Activated CD8-positive, alpha-beta memory T cell treated with anti-CD3 and anti-CD28 coated beads for 48 hours (primary cell): Measurements from ENCODE around the gene PVALEF.

Experiments used
- DNase-seq, 3 experiments: peaks; one replicate each; pipeline ENCODE4 v3.0.0-alpha.2; 2020; ENCODE audit warnings: low read depth in 2 of 3, low spot score in 2 of 3

The PVALEF gene

DNA sequence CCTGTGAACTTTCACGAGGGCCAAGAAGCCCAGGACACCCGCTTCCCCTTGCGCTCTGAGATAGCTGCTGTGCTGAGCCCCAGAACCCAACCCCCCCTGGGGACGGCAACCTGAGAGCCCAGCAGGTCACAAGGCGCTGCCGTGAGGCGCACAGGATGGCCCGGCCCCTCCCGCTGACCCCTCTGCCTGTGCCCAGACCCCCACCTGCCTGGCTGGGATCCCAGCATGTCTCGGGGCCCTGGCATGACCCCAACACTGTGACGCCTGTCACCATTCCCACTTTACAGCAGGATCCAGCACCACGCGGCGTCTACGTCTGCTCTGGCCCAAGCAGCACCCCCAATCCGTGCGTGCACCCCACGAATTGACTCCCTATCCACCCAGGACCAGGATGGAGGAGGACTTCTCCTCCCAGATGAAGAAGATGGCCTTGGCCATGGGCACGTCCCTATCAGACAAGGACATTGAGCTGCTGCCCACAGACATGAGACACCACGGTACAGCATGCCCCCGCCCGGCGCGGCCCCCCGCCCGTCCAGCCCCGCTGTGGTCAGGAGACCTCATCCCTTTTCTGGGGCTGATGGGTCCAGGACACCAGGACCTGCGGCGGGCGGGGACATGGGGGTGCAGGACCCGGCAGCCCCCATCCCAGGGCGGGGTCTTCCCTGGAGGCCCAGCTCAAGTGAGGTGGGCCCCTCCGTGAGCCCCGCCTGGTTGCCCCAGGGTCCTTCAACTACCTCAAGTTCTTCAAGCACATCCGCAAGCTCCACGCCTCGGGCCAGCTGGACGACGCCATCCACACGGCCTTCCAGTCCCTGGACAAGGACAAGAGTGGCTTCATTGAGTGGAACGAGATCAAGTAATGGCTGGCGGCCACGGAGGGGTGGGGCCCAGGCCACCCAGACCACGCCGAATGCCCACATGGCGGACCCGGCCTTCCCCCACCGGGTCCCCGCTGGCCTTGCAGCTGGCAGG lies 15.8 kb downstream of the PVALEF start:
- no peak for DNase-seq

DNA sequence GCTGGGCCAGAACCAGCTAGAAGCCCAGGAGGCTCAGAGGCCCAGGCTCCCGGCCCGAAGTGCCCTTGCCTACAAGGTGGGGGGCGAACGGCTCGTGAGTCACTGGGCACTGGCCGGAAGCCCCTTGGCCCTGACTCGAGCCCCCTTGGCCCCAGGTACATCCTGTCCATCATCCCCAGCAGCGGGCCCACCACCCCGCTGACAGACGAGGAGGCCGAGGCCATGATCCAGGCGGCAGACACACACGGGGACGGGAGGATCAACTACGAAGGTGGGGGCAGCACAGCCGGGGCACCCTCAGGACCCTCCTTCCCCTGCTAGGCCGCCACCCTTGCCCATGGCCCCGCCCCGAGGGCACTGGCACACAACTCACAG lies 16.5 kb downstream of the PVALEF start:
- no peak for DNase-seq

DNA sequence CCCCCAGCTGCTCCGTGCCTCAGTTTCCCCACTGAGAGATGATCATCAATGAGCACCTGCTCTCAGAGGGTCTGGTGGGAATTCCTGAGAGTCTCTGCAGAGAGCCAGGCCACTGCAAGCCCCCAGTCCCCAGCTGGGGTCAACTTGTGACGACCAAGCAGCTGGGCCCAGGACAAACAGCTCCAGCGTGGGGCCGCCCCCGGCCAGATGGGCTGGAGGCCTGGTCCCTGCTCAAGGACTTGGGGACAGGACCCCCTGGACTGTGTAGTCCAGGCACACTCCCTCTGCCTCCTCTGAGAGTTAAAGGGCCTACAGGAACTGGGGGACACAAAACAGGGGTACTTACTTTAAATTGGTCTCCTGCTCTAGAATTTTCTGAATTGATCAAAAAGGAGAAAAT lies 17.3 kb downstream of the PVALEF start:
- DNase-seq = no peak

DNA sequence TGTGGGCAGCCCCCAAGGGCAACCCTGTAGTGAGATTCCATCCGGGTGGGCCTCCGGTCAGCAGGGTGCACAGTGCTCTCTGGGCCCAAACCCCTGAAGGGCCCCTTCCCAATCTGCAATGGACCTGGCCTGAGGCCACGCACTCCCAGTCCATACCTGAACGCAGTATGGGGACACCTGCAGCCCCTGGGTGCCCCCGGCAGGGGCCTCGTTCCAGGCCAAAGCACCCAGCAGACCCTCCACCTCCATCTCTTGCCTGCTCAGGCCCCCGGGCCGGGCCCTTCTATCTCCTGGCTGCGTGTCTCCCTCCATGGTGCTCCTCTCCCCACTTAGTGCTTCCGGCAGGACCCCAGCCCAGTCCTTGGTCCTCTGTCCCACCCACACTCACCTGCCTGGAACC lies 18.0 kb downstream of the PVALEF start:
- no peak for DNase-seq

DNA sequence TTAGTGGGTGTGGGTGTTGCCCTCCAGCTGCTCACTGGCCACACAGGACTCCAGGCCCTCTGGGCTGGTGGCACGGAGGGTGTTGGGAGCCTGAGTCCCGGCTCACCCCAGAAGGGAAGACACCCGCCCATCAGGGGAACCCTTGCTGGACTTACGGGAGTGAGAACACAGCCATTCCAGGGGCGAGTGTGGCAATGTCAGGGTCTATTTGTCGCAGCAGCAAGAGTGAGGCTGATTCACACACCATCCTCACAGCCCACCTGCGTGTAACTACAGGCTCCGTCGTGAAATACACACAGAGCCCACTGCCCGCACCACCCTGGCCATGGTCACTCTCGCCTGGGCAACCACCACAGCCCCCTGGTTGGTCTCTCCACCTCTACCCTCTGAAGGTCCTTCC lies 18.5 kb downstream of the PVALEF start:
- DNase-seq = no peak

DNA sequence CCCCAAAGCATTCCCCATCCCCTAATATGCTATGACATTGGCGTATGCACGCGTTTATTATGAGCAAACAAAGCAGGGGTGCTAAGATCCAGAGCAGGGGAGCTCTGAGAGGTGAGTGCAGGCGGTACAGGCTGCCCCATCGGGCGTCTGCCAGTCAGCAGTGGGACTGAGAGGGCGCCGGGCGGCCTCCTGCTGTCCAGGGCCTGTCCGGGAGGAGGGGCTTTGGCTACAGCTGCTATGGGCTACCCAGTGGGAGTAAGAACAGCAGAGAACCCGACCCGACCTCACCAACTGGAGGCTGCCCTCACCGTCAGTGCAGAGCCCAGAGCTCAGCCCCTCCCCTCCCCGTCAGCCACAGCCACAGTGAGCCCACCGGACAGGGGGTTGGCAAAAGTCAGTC lies 19.2 kb downstream of the PVALEF start:
- DNase-seq = no peak

DNA sequence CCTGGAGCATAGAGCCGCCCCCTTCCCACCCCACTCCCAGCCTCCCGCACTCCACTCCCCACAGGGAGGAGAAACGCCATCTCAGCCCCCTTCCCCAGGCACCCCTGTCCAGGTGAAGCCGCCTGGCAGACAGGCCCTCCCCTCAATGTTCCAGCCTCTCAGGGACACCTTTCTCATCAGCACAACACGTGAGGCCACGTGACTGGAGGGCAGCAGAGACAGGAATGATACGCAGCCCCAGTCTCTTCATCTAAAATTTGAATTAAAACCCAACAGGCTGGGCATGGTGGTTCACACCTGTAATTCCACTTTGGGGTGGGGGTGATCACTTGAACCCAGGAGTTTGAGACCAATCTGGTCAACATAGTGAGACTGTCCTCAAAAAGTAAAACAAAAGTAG lies 20.9 kb downstream of the PVALEF start:
- DNase-seq = no peak

DNA sequence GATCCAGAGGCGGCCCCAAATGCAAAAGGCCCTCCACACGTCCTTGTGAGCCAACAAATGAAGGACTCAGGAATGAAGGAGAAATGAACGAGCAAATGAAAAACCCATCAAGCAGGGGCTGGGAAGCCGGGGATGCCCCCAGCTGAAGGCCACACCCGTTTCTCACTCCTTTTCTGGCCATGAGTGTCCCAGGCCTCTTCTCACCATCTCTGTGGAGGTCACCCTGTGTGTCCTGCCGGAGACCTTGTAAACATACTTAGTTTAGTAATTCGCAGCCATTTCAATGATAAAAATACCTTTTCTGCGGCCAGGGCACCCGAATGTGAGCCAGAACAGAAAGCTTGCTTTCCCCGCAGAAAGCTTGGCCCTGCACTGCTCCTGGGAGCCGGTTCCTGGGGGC lies 21.8 kb downstream of the PVALEF start:
- no peak for DNase-seq

DNA sequence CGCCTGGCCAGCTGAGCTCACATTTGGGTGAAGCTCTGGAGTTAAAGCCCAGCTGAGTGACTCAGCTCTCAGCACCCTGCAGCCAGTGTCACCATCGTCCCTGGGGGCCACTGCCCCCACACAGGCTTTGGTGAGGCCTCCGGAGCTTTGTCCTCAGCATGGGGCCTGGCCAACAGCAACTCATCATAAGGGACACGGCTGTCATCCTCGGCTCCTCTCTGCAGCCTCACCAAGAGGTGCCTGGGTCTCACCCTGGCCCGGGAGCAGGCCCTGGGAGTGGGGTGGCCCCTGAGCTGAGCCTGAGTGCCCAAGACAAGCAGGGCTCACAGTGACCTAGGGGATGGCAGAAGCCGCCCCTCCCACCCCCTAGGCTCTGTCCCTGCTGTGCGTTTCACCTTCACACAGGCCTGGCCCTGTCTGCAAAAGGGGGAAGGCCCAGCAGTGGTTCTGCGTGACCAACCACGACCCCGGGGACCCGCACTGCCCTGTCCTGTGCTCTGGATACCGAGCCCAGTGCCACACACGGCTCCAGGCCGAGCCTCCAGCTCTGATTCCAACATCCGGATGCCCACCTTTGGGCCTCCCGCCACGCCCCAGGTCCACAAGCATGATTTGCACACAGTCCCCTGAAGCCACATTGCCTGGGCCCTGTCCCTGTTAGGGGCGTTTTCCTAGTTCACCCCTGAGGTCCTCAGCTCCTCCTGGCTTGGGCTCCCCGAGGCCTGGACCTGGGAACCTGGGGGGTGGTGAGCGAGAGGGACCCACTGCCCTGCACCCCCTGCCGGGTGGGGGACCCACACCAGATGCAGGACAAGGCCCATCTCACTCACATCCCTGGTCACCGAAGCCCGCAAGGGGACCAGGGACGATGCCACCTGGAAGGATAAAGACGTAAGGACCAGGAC lies 22.5 kb downstream of the PVALEF start:
- DNase-seq = no peak

DNA sequence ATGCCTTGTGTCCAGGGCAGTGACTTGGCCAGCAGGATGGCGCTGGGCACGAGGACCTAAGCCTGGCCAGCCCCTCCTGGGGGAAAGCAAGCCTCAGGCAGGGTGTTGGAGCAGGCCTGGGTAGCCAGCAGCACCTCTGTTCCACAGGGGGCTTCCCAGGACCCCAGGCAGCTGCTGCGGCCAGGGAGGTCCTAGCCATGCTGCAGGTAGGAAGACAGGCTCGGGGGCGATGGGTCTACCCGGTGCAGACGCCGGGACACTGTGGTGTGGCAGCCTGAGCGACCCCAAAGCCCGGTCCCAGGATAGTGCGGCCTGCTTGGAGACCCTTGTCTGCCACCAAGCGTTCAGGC lies 23.2 kb downstream of the PVALEF start:
- no peak for DNase-seq

DNA sequence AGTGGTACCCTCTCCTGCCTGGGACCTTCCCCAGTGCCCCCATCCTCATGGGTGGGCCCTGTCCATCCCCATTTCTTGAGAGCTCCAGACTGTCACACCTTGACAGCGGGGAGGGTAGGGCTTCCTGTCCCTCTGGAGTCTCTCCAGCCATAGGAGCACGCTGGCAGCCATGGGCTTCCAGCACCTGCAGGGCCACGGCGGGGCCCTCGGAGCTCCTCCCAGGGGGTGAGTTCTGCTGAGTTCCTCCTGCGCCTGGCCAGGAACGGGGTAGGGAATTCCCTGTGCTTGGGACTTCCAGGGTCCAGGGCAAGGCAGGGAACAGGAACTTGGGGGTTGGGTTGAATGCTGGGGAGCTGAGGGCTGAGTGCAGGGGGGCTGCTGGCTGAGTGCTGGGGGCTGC lies 23.7 kb downstream of the PVALEF start:
- DNase-seq = no peak

DNA sequence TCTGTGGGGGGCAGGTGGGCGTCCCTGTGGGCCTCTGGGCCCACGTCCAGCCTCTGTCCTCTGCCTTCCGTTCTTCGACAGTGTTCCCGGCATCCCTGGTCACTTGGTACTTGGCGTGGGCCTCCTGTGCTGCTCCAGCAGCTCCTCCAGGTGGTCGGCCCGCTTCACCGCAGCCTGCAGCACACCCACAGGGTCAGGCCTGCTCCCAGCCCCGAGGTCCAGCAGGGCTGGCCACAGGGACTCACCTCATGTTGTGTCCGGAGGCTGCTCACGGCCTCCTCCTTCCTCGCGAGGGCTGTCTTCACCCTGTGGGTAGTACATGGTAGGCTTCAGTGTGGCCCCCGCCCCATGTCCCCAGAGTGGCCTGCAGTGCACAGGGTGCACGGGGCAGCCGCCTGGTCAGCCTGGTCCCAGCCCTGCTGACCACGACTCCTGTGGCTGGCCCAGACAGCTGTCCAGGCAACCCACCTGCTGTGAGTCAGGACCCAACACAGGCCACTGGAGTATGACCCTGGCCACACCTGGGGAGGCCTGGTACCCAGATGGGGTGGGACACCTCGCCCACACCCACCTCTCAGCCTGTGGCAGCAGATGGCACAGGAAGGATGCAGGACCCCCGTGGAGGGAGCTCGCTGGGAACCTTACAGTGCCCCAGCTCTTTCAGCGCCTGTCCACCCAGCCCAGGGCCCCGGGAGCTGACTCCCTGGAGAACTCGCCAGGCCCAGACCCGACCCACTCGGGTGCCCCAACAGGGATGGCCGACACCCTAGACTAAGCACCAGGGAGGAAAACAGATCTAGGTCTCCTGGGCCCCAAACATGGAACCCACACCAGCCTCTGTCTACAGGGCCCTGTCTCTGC lies 24.6 kb downstream of the PVALEF start:
- no peak for DNase-seq

DNA sequence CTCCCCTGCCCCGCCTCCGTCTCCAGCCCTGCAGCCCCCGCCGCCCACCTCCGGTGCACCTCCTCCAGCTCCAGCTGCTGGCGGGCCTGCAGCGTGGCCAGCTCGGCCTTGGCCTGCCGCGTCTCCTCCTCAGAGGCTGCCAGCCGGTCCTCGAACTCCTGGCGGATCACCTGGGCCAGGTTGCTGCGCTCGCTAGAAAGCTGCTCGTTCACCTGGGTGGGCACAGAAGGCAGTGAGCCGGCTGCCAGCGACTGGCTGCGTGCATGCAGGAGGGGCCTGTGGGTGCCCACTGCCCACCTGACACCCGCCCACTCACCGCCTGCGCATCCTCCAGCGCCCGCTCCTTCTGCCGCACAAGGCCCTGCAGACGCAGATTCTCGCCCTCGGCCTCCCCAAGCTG lies 25.3 kb downstream of the PVALEF start:
- DNase-seq = no peak

DNA sequence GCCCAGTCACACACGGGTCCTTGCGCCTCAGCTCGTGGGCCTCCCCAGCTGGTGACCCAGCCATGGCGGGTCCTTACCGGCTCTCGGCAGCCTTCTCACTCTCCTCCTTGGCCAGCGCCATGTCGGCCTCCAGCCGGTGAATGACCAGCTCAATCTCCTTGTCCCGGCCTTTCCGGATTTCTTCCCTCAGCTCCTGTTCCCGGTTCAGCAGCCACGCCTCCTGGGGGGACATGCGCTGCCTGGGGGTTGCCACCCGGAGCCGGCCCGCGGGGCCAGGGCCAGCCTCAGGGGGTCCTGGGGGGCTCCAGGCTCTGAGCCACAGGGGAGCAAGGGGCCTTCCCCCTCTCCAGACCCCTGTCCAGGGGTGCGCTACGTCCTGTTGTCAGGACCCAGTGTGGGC lies 25.8 kb downstream of the PVALEF start:
- no peak for DNase-seq

DNA sequence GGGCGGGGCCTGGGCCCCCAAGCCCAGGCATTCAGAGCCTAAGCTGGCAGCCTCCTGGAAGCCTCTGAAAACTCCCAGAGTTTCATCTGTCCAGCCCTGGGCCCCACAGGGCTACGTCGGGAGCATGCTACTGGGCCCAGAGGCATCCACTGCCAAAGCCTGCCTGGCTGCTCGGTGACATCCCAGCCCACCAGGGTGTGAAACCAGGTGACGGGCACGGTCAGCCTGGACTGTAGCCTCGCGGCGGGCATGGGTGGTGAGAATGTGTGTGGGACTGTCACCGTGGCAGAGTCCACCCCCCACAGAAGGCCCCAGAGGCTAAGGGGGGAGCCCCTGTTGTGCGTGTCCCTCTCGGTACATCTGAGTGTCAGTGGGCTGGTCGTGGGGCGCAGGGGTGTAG lies 26.3 kb downstream of the PVALEF start:
- no peak for DNase-seq

DNA sequence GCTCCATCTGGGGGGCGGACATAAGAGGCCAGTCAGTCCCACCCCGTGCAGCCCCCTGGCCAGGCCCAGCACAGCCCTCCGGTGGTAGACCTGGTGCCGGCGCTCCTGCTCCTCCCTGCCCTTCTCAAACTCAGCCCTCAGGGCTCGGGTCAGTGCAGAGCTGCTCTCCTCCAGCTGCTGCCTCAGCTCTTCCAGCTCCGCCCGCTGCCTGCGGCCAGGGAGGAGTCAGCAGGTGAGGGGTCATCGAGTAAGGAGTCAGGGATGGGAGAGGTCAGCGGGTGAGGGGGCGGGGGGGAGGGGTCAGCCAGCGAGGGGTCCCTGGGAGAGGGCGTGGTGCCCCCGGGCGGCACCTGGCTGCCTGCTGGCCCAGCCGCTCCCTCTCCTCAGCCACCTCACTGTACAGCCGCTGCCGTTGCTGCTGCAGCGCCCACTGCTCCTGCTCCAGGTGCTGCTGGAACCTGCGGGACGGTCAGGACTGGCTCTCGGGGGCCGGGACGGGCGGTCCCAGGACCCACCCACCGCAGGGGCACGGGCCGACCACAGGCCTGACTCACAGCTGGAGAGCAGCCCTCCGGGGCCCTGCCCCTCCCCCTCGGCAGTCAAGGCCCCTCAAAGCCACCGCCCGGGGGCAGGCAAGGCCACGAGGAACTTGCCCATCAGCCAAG lies 27.2 kb downstream of the PVALEF start:
- DNase-seq = no peak

DNA sequence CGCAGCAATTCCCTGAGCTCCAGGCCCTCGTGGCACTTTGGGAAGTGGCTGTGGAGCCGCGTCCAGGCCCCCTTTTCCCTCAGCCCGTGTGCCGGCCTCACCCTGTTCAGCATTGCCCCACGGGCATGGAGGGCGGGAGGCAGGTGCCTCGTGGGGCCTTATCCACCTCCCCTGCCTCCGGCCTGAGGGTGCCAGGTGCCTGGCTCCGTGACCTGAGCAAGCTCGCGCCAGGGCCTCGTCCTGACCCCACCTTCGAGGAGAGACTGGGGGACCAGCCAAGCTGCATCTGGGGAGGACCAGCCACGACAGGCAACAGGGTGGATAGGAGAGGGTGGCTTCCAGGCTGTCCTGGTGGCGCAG lies 27.7 kb downstream of the PVALEF start:
- DNase-seq = no peak

DNA sequence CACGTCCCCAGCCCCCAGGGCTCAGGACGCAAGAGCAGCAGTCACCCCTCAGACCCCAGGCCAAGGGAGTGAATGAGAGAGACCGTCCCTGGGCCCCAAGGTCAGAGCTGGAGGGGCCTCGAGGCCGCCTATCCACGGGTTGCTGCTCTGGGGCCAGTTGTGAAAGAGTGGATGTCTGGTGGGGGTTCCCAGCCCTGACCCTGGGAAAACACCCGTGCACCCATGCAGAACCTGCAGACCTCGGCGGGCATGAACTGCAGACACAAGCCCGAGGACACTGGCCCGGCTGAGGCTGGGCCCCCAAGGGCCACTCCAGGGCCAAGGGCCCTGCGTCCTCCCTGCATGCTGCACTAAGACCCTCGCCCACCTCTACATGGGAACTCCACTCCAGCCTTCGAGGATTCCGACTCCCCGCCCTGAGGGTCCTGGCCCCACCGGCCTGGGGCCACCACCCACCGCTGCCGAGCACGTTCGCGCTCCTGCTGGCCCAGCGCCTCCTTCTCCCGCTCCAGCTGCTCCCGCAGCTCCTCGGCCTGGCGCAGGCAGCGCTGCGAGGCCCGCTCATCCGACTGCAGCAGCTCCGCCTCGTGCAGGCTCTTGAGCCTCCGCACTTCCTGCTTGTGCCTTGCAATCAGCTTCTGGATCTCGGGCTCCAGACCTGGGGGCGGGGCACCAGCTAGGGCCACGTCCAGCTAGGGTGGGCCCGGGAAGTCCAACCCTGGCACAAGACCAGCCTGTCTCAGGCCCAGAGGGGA lies 28.3 kb downstream of the PVALEF start:
- no peak for DNase-seq

DNA sequence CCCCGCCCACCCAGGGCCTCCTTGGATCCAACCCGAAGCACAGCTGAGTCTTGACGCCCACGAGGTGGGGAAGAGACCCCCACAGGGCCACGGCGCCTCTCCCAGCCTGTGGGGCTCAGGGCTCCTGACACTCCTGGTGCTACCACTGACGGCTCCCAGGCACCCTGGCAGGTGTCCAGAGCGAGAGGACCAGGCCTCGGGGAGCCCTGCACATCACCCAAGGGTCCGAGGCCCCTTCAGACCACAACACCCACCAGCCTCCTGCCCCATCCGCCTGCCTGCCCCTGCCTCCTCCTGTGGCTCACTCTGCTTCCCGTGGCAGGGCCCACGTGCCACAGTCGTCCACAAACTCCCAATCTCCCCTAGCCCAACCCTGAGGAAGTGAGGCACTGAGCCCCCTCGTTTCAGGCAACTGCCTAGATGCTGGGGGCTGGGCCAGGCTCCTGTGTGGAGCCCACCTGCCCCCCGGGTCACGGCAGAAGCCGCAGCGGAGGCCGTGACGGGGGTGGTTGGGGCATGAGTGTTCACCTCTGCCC lies 29.0 kb downstream of the PVALEF start:
- DNase-seq = no peak
